HepG2 (cell line): ENCODE data around the gene CAMK4. TPM values are rescaled to one million over a fixed set of nuclear protein-coding genes. Genes with fewer than 3 reads are reported as not detected.

ENCODE experiments used
- ATAC-seq: fragments of 200-7000 bp; cut with Tn5 transposase; 3 replicates; pipeline ENCODE4 v1.9.1; 2020; ENCODE audit warnings: mild to moderate bottlenecking, moderate library complexity
- BruUV-seq: library from RNA; stranded (reverse); fragments of 400-500 nt; replicated peaks from 2 replicates; lab custom pipeline; 2021; lab: Mats Ljungman, UMichigan
- CTCF ChIA-PET: fragments of 300-600 bp; formaldehyde crosslinking; extraction: SDS; loops from one replicate; lab custom pipeline; 2021; ENCODE audit warnings: low total read pairs, inconsistent platforms, low intra/inter-chr PET ratio; lab: Yijun Ruan, JAX
- POLR2A ChIA-PET: fragments of 350-600 bp; sonication (Branson Sonifier 250); formaldehyde crosslinking; loops from one replicate; lab custom pipeline; 2020; ENCODE audit warnings: antibody characterized with exemption, inconsistent platforms; lab: Yijun Ruan, JAX
- DNase-seq: peaks from one replicate; pipeline ENCODE4 v3.0.0-alpha.2; 2015; ENCODE audit warnings: low spot score
- FAIRE-seq: peaks from 3 replicates; lab custom pipeline; 2011; peaks lifted over from hg19 to GRCh38; lab: Jason Lieb, UNC
- H2AFZ ChIP-seq: one replicate; pipeline ENCODE4 v1.6.1; 2011; ENCODE audit warnings: low read length, inconsistent platforms
- H3K27ac ChIP-seq: fragments of 300-600 bp; 3 replicates; pipeline ENCODE4 v1.8.0; 2011; ENCODE audit warnings: mixed run types, mild to moderate bottlenecking, mixed read lengths, low read length, inconsistent platforms; ENCODE audit not compliant: insufficient read depth; ENCODE audit errors: extremely low read length
- H3K27me3 ChIP-seq, 2 experiments: fragments of 200-600 bp in 1 of 2; 2 replicates in 1 of 2; 3 replicates in 1 of 2; pipeline versions ENCODE4 v1.6.0 to v1.8.0; 2011; ENCODE audit warnings: low read length in 2 of 2, mild to moderate bottlenecking in 2 of 2, moderate library complexity in 2 of 2, inconsistent platforms in 1 of 2; ENCODE audit not compliant: insufficient read depth in 2 of 2, control insufficient read depth in 1 of 2
- H3K36me3 ChIP-seq, 2 experiments: fragments of 200-600 bp in 1 of 2; replicated peaks in 1 of 2; 2 replicates in 1 of 2; 3 replicates in 1 of 2; pipeline versions ENCODE4 v1.5.1 to v1.8.0; 2011; ENCODE audit warnings: low read length in 2 of 2, inconsistent platforms in 1 of 2; ENCODE audit not compliant: insufficient read depth in 2 of 2, control insufficient read depth in 1 of 2
- H3K4me1 ChIP-seq: 2 replicates; pipeline ENCODE4 v1.5.1; 2012; ENCODE audit warnings: low read length, inconsistent platforms; ENCODE audit not compliant: insufficient read depth
- H3K4me2 ChIP-seq: 2 replicates; pipeline ENCODE4 v1.6.0; 2011; ENCODE audit warnings: low read depth, low read length, inconsistent platforms
- H3K4me3 ChIP-seq, 3 experiments: fragments of 200-600 bp in 1 of 3; sonication (generic), shearing (Covaris generic) in 1 of 3; replicated peaks in 1 of 3; 2 replicates each; pipeline ENCODE4 v1.5.1; 2011 to 2016; ENCODE audit warnings: low read length in 3 of 3, inconsistent platforms in 2 of 3, low read depth in 2 of 3, mild to moderate bottlenecking in 2 of 3, control low read depth in 1 of 3, mixed read lengths in 1 of 3; ENCODE audit not compliant: insufficient read depth in 1 of 3
- H3K79me2 ChIP-seq: one replicate; pipeline ENCODE4 v1.6.1; 2011; ENCODE audit warnings: low read length, inconsistent platforms; ENCODE audit not compliant: insufficient read depth
- H3K9ac ChIP-seq: 2 replicates; pipeline ENCODE4 v1.6.0; 2011; ENCODE audit warnings: mild to moderate bottlenecking, low read depth, low read length, inconsistent platforms; ENCODE audit not compliant: insufficient read depth
- H3K9me3 ChIP-seq: 2 replicates; pipeline ENCODE4 v1.5.1; 2012; ENCODE audit warnings: mild to moderate bottlenecking, low read length
- H4K20me1 ChIP-seq: 2 replicates; pipeline ENCODE4 v1.6.0; 2011; ENCODE audit warnings: inconsistent platforms, mild to moderate bottlenecking, low read length, moderate library complexity; ENCODE audit not compliant: insufficient read depth
- HDAC1 ChIP-seq: sonication (generic); formaldehyde crosslinking; IDR thresholded peaks from 2 replicates; pipeline ENCODE4 v1.5.1; 2020; ENCODE audit warnings: mild to moderate bottlenecking, missing genetic modification reagents
- POLR2A ChIP-seq, 2 experiments: IDR thresholded peaks; 2 replicates each; pipeline ENCODE4 v1.6.1; 2011; ENCODE audit warnings: low read depth in 2 of 2, low read length in 2 of 2, mild to moderate bottlenecking in 1 of 2, moderate library complexity in 1 of 2; ENCODE audit not compliant: insufficient read depth in 1 of 2
- ZNF746 ChIP-seq: sonication (generic); formaldehyde crosslinking; IDR thresholded peaks from 2 replicates; pipeline ENCODE4 v1.8.0; 2022; ENCODE audit warnings: mild to moderate bottlenecking, missing genetic modification reagents
- in situ Hi-C: cut with HindIII; loops from 2 replicates; pipeline ENCODE4 v1.10.0; 2017; ENCODE audit warnings: low pct_unique_long_range_greater_than_20kb; ENCODE audit not compliant: extremely low pct_ligation_motif_present
- intact Hi-C: fragments of 100-400 bp; cut with micrococcal nuclease; formaldehyde crosslinking; loops from one replicate; pipeline ENCODE4 v1.10.0; 2022; ENCODE audit not compliant: unreplicated experiment
- polyA plus RNA-seq, 8 experiments: library from polyadenylated mRNA; depleted of rRNA in 3 of 8; stranded (reverse) in 7 of 8; unstranded in 1 of 8; fragments of >200 nt; fragmentation: Illumina TruSeq in 4 of 8; extraction: Trizol in 4 of 8; gene quantifications; 2 replicates each; pipeline versions ENCODE4 v1.2.1 to v1.2.3, GENCODE V29; 2011 to 2016; ENCODE audit warnings: low read depth in 4 of 8, missing spikeins in 1 of 8, mixed read lengths in 1 of 8; ENCODE audit not compliant: insufficient read depth in 1 of 8
- total RNA-seq, 5 experiments: library from RNA; depleted of rRNA; stranded (reverse); fragments of >200 nt; fragmentation: Illumina TruSeq; extraction: Trizol; gene quantifications; 2 replicates each; pipeline ENCODE4 v1.2.3, GENCODE V29; 2016; ENCODE audit warnings: low read depth in 1 of 5
- TF ChIP-seq, protein P1 (sequence below): sonication (generic); formaldehyde crosslinking; IDR thresholded peaks from 2 replicates; pipeline ENCODE4 v1.4.0; 2020; ENCODE audit warnings: missing genetic modification reagents
- TF ChIP-seq, protein P2 (sequence below): sonication (generic); formaldehyde crosslinking; IDR thresholded peaks from 2 replicates; pipeline ENCODE4 v1.4.0; 2020; ENCODE audit warnings: missing genetic modification reagents

Gene CAMK4
- total and polyA plus RNA-seq, 2 of the 13 experiments (the other 11 are each of a cell fraction or from before 2014, with no cell fraction given): not detected

DNA sequence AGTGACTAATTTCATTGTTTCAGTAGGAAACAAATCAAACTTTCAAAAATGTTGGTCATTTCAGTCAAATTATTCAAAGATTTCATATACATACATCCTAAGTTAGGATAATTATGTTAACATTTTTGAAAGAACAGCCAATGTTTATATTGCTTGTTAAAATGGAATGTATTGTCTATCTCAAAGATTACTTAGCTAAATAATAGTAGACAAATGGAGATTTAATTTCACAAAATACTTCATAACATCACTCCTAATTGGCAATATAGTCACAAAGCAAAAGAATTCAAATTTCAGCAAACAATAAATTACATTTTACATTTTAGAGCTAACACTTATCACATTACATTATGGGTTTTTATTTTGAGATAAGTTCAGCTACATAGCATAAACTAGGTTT, 262.7 kb downstream of the CAMK4 start (continued):
- TF ChIP-seq, protein P1, sequence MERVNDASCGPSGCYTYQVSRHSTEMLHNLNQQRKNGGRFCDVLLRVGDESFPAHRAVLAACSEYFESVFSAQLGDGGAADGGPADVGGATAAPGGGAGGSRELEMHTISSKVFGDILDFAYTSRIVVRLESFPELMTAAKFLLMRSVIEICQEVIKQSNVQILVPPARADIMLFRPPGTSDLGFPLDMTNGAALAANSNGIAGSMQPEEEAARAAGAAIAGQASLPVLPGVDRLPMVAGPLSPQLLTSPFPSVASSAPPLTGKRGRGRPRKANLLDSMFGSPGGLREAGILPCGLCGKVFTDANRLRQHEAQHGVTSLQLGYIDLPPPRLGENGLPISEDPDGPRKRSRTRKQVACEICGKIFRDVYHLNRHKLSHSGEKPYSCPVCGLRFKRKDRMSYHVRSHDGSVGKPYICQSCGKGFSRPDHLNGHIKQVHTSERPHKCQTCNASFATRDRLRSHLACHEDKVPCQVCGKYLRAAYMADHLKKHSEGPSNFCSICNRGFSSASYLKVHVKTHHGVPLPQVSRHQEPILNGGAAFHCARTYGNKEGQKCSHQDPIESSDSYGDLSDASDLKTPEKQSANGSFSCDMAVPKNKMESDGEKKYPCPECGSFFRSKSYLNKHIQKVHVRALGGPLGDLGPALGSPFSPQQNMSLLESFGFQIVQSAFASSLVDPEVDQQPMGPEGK: no peak
- TF ChIP-seq, all 625 proteins: peak for 0

DNA sequence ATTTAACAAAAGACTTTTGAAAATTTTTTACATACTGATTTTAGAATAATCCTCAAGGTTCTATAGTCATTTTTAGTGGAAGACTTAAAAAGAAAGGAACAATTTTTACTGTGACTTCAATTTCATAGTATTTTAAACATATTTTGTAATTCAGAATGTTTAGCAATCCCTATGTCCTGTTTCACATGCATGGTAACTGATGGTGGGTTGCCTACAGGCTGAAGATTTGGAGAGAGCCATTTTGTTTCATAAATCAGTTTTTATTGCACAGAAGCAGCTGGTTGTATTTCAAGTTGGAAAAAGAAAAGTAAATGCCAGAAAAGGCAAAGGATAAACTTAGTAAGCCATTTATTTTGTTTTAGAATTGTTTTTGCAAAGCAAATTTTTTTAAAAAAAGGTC, 264.2 kb downstream of the CAMK4 start:
- Histone ChIP-seq H3K9me3 (no peaks in the 10 kb centered on the region), H3K79me2 (no peaks in the 10 kb centered on the region), H3K36me3 (no peaks in the 10 kb centered on the region), H3K4me3 (no peak overlapping the region), H3K9ac (no peak overlapping the region), H2AFZ (no peak overlapping the region), H4K20me1 (no peaks in the 10 kb centered on the region), H3K4me2 (no peak overlapping the region), H3K4me1 (no peaks in the 10 kb centered on the region), H3K27ac (no peak overlapping the region), H3K27me3 (0 out of 5 replicates have a peak, but pooled peaks cover 0 to 4% of the 10 kb centered on the region in 2 experiments)
- TF ChIP-seq HDAC1 (CRISPR knock-in tag) (no peak), POLR2A (IDR thresholded peaks at IDR 0.05; ENCODE audit: insufficient read depth in 1 of 2, low read depth in 2 of 2, low read length in 2 of 2) (no peak), ZNF746 (no peak)
- TF ChIP-seq, protein P2, sequence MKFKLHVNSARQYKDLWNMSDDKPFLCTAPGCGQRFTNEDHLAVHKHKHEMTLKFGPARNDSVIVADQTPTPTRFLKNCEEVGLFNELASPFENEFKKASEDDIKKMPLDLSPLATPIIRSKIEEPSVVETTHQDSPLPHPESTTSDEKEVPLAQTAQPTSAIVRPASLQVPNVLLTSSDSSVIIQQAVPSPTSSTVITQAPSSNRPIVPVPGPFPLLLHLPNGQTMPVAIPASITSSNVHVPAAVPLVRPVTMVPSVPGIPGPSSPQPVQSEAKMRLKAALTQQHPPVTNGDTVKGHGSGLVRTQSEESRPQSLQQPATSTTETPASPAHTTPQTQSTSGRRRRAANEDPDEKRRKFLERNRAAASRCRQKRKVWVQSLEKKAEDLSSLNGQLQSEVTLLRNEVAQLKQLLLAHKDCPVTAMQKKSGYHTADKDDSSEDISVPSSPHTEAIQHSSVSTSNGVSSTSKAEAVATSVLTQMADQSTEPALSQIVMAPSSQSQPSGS (CRISPR knock-in tag): no peak
- no TSS peak for BruUV-seq
- FAIRE-seq (no peak), ATAC-seq (no peak), DNase-seq (no peak)
- ChIA-PET POLR2A (no interaction called here), CTCF (no interaction called here)
- in situ Hi-C loops: loop anchor here (25.0 kb wide), 1 partner anchor 326 kb away; no protein-coding TSS in a partner anchor
- intact Hi-C loops: no loop called here
